GM21447 (cell line): ENCODE measurements around the gene TMEM42.
"Not testable (repeated sequence)": the region's sequence is repeated elsewhere in the genome, so short reads cannot be mapped to it uniquely, and the experiment has no call there.

Experiments used
- ATAC-seq: cut with Tn5 transposase; IDR thresholded peaks from one replicate; pipeline ENCODE4 v1.9.1; 2021; ENCODE audit not compliant: unreplicated experiment

Gene TMEM42

DNA sequence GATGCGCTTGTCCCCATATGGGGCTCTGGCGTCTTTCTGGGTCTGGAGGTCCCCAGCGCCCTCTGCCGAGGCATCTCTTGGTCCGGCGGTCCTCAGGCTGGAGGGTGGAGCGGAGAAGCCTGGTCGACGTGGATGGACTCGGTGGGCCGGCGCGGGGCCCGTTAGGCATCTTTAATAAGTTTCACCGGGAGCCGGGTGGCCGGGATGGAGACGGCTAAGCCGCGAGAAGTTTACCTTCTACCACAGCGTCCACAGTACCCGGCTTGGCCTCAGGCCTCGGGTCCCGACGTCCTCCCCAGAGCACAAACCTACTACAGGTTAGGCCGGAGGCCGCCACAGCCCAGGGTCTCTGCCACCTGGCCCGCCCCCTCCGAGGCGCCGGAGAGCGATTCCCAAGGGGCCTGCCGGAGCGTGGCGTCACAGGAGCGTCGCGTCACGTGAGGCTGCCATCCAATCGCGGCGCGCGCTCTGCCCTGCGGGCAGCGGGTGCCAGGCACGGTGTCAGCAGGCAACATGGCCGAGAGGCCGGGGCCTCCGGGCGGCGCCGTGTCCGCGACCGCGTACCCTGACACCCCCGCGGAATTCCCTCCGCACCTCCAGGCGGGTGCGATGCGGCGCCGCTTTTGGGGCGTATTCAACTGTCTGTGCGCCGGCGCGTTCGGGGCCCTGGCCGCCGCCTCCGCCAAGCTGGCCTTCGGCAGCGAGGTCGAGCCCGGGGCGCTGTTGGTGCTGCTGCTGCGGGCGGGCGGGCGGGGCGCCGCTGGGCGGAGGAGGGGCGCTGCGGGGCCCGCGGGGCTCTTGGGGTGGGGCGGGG is at the start of gene TMEM42:
Gene TMEM42 (plus strand): TSS at position 501 of the 814 bp plus-strand sequence. CDS start 13 bp downstream, at position 514.
- ATAC-seq: peak; percentile 84

DNA sequence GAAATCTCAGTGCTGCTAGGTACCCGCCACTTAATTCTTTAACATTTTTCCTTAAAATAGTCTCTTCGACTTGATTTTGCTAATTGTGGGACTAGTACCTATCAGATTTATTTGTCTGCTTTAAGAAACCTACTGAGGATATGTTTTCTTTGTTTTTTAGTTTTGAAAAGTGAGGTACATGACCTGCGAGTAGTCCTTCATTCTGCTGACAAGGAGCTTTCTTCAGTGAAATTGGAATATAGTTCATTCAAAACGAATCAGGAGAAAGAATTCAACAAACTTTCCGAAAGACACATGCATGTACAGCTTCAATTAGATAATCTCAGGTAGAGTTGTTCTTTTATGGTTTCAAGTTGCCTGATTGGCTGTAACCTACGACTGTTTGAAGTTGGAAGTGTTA is 47.0 kb upstream of the TMEM42 start:
- no peak for ATAC-seq

DNA sequence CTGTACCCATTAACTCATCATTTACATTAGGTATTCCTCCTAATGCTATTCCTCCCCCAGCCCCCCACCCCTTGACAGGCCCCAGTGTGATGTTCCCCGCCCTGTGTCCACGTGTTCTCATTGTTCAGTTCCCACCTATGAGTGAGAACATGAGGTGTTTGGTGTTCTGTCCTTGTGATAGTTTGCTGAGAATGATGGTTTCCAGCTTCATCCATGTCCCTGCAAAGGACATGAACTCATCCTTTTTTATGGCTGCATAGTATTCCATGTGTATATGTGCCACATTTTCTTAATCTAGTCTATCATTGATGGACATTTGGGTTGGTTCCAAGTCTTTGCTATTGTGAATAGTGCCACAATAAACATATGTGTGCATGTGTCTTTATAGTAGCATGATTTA is 45.4 kb upstream of the TMEM42 start:
- not testable (repeated sequence) for ATAC-seq

DNA sequence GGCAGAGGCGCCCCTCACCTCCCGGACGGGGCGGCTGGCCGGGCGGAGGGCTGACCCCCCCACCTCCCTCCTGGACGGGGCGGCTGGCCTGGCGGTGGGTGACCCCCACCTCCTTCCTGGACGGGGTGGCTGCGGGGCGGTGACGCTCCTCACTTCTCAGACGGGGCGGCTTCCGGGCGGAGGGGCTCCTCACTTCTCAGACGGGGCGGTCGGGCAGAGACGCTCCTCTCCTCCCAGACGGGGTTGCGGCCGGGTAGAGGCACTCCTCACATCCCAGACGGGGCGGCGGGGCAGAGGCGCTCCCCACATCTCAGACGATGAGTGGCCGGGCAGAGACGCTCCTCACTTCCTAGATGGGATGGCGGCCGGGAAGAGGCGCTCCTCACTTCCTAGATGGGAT is 40.5 kb upstream of the TMEM42 start:
- ATAC-seq: not testable (repeated sequence)

DNA sequence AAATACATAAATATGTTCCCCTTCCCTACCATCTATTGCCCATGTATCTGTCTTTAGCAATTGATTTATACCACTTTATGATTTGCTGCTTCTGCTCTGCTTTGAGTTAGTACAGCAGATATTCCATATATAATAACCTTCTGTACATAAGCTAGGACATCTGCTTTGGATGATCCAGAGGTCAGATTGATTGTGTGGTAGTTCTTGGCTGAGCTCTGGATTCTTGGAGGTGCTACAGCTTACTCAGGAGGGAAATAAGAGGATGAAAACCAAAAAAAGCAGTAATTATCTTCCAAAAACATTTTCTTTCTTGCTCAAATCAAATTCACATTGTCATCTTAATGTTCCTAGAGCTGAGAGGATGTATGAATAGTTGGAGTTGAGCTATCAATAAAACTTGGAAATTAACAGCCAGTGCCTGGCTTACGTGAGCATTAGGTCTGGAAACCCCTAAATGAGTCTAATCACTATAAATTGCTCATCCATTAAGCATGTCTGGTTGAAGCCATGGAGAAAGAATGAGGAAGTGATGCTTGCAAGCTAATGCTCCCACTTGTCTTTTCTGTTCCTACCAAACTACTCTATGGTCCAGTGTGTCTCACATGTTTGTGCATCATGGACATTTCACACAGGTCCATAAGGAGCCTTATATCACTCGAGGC is 36.3 kb upstream of the TMEM42 start:
- ATAC-seq: no peak

DNA sequence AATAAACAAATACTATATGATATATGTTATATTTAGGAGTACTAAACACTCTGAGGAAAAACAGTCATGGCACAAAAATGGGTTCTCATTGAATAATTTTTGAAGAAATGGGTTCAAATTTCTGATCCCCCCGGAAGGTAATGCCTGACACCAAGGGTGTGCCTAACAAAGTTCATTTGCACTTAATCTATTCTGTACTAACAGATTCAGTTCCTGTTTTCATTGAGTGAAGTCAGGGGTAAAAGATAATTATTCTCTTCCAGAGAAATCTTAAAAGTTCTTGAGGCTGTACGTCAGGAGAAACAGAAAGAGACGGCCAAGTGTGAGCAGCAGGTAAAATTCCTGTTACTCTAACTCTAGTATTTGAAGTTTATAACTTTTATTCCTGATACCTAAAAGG is 34.5 kb upstream of the TMEM42 start:
- ATAC-seq: no peak

DNA sequence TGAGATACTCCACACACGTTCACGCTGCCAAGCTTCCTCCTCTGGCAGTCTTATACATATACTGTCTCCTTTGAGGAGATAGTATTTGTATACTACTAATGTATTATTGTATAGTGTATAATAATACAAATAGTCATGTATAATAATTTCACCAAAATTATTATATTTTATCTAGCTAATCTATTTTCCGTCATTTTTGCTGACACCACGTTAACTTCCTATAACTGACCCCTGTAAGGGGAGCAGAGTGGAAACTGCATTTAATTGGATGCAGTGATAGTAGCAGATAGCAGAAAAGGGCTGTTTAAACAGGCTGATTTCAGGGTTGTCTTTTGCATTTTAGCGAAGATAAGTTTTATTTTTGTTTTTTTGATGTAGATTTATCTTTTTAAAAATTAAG is 30.5 kb upstream of the TMEM42 start:
- no peak for ATAC-seq

DNA sequence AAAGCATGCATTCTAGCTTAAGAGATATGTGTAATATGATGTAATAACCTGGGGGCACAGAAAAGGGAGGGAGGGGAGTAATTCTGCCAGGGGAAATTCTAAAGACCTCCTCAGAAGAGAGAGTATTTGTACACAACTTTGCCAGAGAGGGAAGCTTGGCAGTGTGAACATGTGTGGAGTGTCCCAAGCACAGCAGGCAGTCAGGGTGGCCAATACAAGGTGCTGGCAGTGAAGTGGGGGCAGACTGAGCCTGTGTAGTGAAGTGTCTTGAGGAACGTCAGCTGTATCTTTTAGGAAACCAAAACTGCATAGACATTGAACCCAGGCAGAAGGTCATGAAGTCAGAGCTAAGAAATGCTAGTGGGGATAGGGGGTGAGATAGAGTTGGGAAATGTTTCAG is 29.7 kb upstream of the TMEM42 start:
- ATAC-seq: no peak

DNA sequence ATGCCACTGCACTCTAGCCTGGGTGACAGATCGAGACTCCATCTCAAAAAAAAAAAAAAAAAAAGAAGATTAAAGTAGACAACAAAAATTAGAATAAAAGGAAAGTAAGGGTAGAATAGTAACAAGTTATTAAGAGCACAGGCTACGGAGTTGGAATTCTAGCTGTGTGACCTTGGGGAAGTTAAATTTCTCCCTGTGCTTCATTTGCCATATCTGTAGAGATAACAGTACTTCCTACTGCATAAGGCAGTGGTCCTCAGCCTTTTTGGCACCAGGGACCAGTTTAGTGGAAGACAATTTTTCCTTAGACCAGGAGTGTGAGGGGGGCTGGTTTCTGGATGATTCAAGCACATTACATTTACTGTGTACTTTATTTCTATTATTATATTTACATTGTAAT is 28.7 kb upstream of the TMEM42 start:
- ATAC-seq: no peak

DNA sequence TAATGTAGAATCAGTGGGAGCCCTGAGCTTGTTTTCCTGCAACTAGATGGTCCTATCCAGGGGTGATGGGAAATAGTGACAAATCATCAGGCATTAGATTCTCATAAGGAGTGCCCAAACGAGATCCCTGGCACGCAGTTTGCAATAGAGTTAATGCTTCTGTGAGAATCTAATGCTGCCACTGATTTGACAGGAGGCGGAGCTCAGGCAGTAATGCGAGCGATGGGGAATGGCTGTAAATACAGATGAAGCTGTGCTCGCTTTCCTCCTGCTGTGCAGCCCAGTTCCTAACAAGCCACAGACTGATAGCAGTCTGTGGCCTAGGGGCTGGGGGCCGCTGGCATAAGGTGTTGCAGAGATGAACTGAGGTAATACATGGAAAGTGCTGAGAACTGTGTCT is 28.3 kb upstream of the TMEM42 start:
- no peak for ATAC-seq

DNA sequence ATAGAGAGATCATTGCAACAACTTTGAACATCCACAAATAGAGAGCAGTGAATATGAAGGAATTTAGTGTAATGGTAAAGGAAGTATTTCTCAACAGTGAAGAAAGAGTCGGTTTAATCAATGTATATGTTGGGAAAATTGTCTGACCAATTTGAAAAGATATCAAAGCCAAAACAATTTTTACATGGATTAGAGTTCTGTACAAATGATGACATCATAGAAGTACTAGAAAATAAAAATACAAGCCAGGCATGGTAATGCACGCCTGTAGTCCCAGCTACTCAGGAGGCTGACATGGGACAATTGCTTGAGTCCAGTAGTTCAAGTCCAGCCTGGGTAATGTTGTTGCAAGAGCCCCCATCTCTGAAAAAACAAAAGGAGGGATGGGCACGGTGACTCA is 26.0 kb upstream of the TMEM42 start:
- ATAC-seq: no peak

DNA sequence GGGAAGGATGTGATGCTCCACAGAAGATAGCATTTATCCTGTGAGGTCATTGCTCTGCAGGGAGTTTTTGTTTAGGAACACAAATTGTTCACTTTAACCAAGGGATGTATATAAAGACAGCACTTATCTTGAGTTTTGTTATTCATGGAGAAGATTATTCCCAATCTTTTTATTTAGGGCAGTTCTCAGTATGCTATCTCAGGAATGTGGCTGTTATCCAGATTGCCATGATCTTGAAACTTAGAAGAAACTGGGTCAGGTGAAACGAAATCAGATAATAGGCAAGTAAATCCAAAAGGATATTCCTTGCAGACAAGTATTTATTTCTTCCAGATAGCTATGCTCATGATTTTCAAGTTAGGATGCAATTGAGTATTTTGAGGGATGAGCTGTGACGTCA is 19.3 kb upstream of the TMEM42 start:
- ATAC-seq: no peak

DNA sequence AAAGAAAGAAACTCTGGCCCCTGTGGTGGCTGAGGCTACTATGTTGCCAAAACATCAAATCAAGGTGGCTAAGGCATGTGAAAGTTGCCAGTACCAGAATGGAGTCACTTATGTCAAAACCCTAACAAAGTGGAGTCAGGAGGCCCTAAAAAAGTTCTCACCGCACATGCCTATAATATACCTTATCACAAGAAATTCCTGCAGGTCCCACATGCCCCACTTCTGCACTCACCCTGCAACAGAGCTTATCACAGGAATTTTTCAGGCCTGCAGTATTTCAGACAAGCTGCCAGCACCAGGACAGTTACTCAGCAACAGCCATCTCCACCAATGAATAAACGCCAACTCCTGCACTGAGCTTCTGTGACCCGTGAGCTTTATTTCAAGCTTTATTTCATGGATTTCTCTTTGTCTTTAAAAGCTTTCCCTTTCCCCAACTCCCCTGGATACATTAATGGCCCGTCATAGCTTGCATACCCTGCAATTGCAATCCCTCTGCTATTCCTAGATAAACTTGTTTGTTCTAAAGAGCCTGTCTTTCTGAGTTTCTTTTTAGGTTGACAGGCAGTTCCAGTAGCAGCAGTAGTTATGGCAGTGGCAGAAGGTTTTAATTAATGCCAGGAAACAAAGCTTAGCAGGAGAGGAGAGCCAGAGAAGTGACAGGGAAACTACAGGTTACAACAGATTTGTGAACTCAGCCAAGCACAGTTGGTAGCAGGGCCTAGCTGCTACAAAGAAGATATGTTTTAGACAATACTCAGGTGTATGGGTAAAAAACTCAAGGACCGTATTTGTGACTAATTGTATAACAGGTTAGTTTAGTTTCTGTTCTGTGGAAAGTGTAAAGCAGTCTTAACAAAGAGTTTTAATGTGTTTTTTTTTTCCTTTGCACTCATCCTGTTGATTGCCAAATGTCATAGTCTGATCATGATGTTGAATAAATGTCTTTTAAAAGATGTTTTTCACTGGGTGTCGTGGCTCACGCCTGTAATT is 15.9 kb upstream of the TMEM42 start:
- no peak for ATAC-seq

DNA sequence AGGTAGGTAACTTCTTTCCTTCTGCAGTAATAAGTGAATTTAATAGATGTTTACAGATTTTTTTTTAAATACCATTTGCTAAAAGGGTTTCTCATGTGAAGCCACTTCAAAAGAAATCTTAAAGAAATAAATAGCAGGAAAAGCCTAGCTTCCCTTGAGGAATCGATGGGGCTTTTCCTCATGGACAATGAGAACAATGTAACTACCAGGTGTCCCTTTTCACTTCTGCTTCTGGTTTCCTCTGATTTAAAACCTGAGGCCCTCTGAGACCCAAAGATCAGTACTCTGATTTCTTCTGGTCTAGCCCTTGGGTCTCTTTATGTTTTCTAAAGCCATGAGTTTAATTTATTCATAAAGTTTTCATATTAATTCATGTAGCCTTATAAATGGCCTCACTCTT is 13.1 kb upstream of the TMEM42 start:
- ATAC-seq: no peak

DNA sequence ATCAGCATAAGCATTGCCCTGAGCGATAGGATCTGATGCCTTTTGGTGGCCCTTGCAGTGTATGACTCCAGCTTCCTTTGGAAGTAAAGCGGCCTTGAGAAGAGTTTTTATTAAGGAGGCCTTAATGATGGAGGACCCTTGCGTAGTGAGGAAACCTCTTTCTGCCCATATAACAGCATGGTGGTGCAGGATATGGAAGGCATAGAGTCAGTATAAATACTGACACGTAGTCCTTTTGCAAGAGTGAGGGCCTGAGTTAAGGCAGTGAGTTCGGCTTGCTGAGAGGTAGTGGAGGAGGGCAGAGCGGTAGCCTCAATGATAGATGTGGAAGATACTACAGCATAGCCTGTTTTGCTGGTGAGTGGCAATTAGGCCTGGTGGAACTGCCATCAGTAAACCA is 5.0 kb upstream of the TMEM42 start:
- not testable (repeated sequence) for ATAC-seq

DNA sequence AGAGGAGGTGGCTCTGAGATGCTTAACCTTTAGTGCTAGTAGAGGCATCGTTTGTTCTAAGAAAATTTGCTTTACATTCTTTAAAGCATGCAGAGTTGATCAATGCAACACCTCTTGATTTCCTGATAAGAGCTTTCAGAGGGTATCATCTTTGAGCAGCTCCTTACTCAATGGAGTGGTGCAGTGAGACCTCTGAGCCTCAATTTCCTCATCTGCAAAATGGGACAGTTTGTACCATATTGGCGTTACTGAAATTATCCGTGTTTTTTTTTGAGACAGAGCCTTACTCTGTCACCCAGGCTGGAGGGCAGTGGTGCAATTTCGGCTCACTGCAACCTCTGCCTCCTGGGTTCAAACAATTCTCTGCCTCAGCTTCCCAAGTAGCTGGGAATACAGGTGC is 1.6 kb upstream of the TMEM42 start:
- no peak for ATAC-seq

DNA sequence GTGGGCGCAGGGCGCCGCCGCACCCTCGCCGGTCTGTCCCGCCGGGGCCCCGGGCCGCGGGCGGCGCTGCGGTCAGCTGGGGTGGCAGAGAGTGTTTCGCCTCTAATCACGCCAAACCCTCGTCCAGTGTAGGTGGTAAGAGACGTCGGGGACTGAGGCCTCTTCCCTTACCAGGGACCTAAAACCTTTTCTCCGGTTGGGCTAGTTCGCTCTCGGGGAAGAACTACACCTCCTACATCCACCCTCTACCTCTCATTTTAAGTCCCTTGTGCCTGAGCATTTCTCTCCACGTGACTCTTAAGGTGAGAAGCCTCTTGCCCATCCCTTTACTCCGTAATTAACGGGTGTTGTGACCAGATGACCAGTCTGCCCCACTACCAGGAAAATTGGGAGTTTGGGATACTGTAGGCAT is 520 bp downstream of the TMEM42 start:
- peak; percentile 34 for ATAC-seq

DNA sequence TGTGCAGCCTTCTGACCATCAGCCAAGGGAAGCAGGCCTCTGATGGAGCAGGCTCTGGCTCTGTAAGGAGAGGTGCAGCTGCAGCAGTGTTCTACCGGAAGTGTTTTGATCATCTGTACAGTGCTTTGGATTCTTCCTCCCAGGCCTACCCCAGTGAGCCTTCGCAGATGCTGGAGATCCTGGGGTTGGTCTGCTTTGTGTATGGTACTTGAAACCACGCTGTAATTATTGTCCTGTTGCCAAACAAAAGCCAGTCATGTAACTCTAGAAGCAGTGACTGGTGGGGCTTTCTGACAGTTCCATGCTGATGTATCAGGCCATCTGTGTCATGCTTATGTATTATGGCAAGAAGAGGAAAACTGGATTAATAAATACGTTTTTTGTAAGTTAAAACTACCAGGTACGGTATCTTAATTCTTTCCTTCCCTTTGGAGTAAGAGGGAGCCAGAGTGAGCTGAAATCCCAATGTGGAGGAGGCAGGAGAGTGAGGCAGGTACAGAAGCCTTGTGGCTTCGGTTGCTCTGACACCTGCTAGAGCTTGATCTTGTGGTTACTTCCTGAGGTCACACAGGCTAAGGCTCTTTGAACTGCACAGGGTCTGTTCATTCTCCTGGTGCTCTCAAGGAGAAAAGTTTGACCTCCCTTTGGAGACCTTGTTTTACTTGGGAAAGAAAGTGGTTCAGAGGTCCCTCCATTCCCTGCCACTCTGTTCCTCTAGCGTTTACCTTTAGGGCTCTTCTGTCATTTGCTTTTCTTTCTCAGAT is 3.7 kb downstream of the TMEM42 start:
- no peak for ATAC-seq

DNA sequence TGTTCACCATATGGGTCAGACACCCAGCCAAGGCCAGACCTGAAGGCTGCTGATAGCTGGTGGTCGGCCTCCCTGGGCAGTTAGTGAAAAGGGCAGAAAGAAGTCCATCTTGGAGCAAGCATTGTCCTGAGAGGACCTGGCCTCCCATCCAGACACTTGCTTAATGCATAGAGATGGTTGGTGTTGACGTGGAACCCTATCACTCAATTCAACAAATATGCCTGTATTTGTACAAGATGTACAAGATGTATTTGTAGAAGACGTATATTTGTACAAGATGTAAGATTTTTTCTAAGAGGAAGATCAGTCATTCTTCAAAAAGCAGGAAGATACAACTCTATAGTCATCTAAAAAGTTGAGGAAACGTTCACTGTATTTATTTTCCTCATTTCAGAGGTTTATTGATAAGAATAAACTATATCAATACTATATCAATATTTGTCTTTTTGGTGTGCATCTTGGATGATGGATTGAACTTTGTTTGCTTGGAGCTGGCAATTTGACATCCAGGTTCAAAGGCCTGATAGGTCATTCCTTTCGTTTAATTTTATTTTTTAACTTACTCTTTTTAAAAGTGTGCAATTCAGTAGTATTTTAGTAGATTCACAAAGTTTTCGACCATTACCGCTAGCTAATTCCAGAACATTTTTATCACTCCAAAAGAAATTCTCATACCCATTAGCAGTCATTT is 5.9 kb downstream of the TMEM42 start:
- ATAC-seq: no peak
